ENCODE results near the gene CPA1. TPM values are rescaled to one million over a fixed set of nuclear protein-coding genes. Genes with fewer than 3 reads are reported as not detected.

The CPA1 gene
- not detected in 2 replicates for total RNA-seq

GRCh38 chr7:130379921-130380860 is at the start of gene CPA1:
Gene CPA1 (plus strand): TSS chr7:130380494. CDS start chr7:130380521, 27 bp downstream.

GRCh38 chr7:130344271-130344866 is 35.9 kb upstream of the CPA1 start, which contains the start of gene CPA5:
Gene CPA5 (plus strand): TSS chr7:130344816. CDS start chr7:130346486, 1,670 bp downstream.

Other genes starting within 250 kb of the CPA1 start
- gene TMEM209, start 175.1 kb upstream of the CPA1 start, total RNA-seq: 7.1 and 11.3 TPM in 2 replicates
- not detected in 2 replicates for gene SSMEM1, start 172.6 kb upstream of the CPA1 start, total RNA-seq
- gene CPA2, start 113.6 kb upstream of the CPA1 start, total RNA-seq: not detected in 2 replicates
- gene CPA4, start 87.3 kb upstream of the CPA1 start, total RNA-seq: 1.3 and 2.6 TPM in 2 replicates
- gene CPA5, start 35.7 kb upstream of the CPA1 start, total RNA-seq: not detected in 2 replicates
- gene CEP41, start 60.5 kb downstream of the CPA1 start, total RNA-seq: 7.9 and 12.2 TPM in 2 replicates
- 56.7 and 65.4 TPM in 2 replicates for gene MEST, start 111.6 kb downstream of the CPA1 start, total RNA-seq